MM.1S (cell line): Measurements from ENCODE around the gene C8A.

Source experiments
- DNase-seq: peaks from one replicate; pipeline ENCODE4 v3.0.0-alpha.2; 2015
- H2AFZ ChIP-seq: fragments of 300-600 bp; sonication (generic); 2 replicates; pipeline ENCODE4 v1.6.0; 2016; ENCODE audit warnings: antibody characterized with exemption, low read length
- H3F3A ChIP-seq: fragments of 300-600 bp; sonication (generic); 2 replicates; pipeline ENCODE4 v1.6.1; 2016; ENCODE audit warnings: mild to moderate bottlenecking, antibody characterized with exemption, low read length, moderate library complexity, mixed read lengths; ENCODE audit not compliant: insufficient read depth
- H3K27ac ChIP-seq: fragments of 300-600 bp; sonication (generic); 2 replicates; pipeline ENCODE4 v1.5.1; 2016; ENCODE audit warnings: mild to moderate bottlenecking, low read length
- H3K27me3 ChIP-seq: fragments of 300-600 bp; sonication (generic); replicated peaks from 2 replicates; pipeline ENCODE4 v1.6.0; 2016; ENCODE audit warnings: low read length; ENCODE audit not compliant: insufficient read depth
- H3K36me3 ChIP-seq: fragments of 300-600 bp; sonication (generic); replicated peaks from 2 replicates; pipeline ENCODE4 v1.6.1; 2016; ENCODE audit warnings: mild to moderate bottlenecking, low read length, mixed read lengths; ENCODE audit not compliant: insufficient read depth
- H3K4me1 ChIP-seq: fragments of 300-600 bp; sonication (generic); 2 replicates; pipeline ENCODE4 v1.6.1; 2016; ENCODE audit warnings: low read length, mixed read lengths
- H3K4me2 ChIP-seq: fragments of 300-600 bp; sonication (generic); 2 replicates; pipeline ENCODE4 v1.6.0; 2016; ENCODE audit warnings: low read depth, low read length
- H3K4me3 ChIP-seq: fragments of 300-600 bp; sonication (generic); 2 replicates; pipeline ENCODE4 v1.5.1; 2016; ENCODE audit warnings: low read length, mixed read lengths
- H3K79me2 ChIP-seq: fragments of 300-600 bp; sonication (generic); 2 replicates; pipeline ENCODE4 v1.6.1; 2016; ENCODE audit warnings: mixed run types, low read length, mixed read lengths
- H3K9ac ChIP-seq: fragments of 300-600 bp; sonication (generic); 2 replicates; pipeline ENCODE4 v1.6.1; 2016; ENCODE audit warnings: low read length, mixed read lengths
- H3K9me2 ChIP-seq: fragments of 300-600 bp; sonication (generic); replicated peaks from 2 replicates; pipeline ENCODE4 v1.6.1; 2016; ENCODE audit warnings: mild to moderate bottlenecking, low read length, mixed read lengths; ENCODE audit not compliant: insufficient read depth
- H3K9me3 ChIP-seq: fragments of 300-600 bp; sonication (generic); replicated peaks from 2 replicates; pipeline ENCODE4 v1.6.1; 2016; ENCODE audit warnings: mild to moderate bottlenecking, low read length, mixed read lengths; ENCODE audit not compliant: insufficient read depth
- H4K20me1 ChIP-seq: fragments of 300-600 bp; sonication (generic); 2 replicates; pipeline ENCODE4 v1.6.1; 2016; ENCODE audit warnings: mild to moderate bottlenecking, low read length, moderate library complexity, mixed read lengths; ENCODE audit not compliant: insufficient read depth
- EZH2 ChIP-seq: fragments of 300-600 bp; sonication (generic); optimal IDR thresholded peaks from 2 replicates; pipeline ENCODE3; 2017; ENCODE audit warnings: low read depth, mild to moderate bottlenecking, antibody characterized with exemption, low read length, mixed read lengths
- EZH2phosphoT487 ChIP-seq: fragments of 300-600 bp; sonication (generic); IDR thresholded peaks from 2 replicates; pipeline ENCODE4 v1.6.1; 2018; ENCODE audit warnings: antibody characterized with exemption, low read length
- TF ChIP-seq, protein P1 (sequence below): fragments of 300-600 bp; sonication (generic); IDR thresholded peaks from 2 replicates; pipeline ENCODE4 v1.5.1; 2016; ENCODE audit warnings: antibody characterized with exemption, low read length, mixed read lengths

The C8A gene

DNA sequence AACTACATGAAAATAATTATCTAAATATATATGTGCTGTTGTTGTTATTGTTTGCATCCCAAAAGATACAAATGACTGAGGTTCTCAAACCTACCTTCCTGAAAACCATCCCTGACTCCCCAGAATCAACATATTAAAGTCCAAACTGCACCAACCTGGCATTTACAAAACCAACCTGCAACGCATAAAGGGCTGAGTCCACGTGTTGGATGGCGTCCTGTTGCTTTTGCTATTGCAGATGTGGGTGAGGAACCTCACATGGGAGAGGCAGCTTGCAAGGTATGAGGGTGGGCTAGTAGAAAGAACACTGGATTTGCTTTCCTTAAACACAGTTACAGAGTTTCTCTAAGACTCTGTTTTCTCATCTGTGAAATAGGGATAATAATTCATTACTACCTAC, 112.8 kb downstream of the C8A start:
- Histone ChIP-seq H4K20me1 (no peaks in the 10 kb centered on the region), H3K9me3 (no peaks in the 10 kb centered on the region), H3K4me1 (no peaks in the 10 kb centered on the region), H2AFZ (no peak overlapping the region), H3K9ac (no peak overlapping the region), H3K9me2 (no peaks in the 10 kb centered on the region), H3K4me2 (no peak overlapping the region), H3K27ac (no peak overlapping the region), H3K36me3 (no peaks in the 10 kb centered on the region), H3K79me2 (no peaks in the 10 kb centered on the region), H3K4me3 (no peak overlapping the region), H3K27me3 (no peaks in the 10 kb centered on the region), H3F3A (no peaks in the 10 kb centered on the region)
- TF ChIP-seq, protein P1, sequence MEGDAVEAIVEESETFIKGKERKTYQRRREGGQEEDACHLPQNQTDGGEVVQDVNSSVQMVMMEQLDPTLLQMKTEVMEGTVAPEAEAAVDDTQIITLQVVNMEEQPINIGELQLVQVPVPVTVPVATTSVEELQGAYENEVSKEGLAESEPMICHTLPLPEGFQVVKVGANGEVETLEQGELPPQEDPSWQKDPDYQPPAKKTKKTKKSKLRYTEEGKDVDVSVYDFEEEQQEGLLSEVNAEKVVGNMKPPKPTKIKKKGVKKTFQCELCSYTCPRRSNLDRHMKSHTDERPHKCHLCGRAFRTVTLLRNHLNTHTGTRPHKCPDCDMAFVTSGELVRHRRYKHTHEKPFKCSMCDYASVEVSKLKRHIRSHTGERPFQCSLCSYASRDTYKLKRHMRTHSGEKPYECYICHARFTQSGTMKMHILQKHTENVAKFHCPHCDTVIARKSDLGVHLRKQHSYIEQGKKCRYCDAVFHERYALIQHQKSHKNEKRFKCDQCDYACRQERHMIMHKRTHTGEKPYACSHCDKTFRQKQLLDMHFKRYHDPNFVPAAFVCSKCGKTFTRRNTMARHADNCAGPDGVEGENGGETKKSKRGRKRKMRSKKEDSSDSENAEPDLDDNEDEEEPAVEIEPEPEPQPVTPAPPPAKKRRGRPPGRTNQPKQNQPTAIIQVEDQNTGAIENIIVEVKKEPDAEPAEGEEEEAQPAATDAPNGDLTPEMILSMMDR, result no peak
- TF ChIP-seq EZH2, result no peak
- no peak for TF ChIP-seq EZH2phosphoT487
- no peak for DNase-seq
